ENCODE data around the gene MYL5. TPM values are rescaled to one million over a fixed set of nuclear protein-coding genes. Genes with fewer than 3 reads are reported as not detected.

MYL5 gene
- total and polyA plus RNA-seq, 2 of the 13 experiments (the other 11 are each of a cell fraction or from before 2014, with no cell fraction given) = 6.5 to 16.0 TPM

GRCh38 chr4:674172-675035, at the start of gene MYL5, which contains the start of gene ATP5ME (continued):
- TF ChIP-seq ZBTB14 (CRISPR knock-in tag; IDR thresholded peaks at IDR 0.05) (peak; percentile 98), SRY (CRISPR knock-in tag; IDR thresholded peaks at IDR 0.05) (peak; percentile 98), ZNF235 (CRISPR knock-in tag; IDR thresholded peaks at IDR 0.05; ENCODE audit: borderline replicate concordance) (peak; percentile 97), ZNF274 (CRISPR knock-in tag; IDR thresholded peaks at IDR 0.05) (peak; percentile 63; the same call in 1 of the 2 replicates), USF2 (IDR thresholded peaks at IDR 0.05; ENCODE audit: low read depth, low read length) (peak; percentile 80), USF2 (CRISPR knock-in tag; IDR thresholded peaks at IDR 0.05; ENCODE audit: borderline replicate concordance) (peak; percentile 60; the same call in 1 of the 2 replicates), ZNF567 (CRISPR knock-in tag; IDR thresholded peaks at IDR 0.05; ENCODE audit: borderline replicate concordance) (no peak), THYN1 (CRISPR knock-in tag; IDR thresholded peaks at IDR 0.05; ENCODE audit: borderline replicate concordance, low read depth) (no peak), REXO4 (CRISPR knock-in tag; IDR thresholded peaks at IDR 0.05; ENCODE audit: borderline replicate concordance) (no peak), ADNP (CRISPR knock-in tag; IDR thresholded peaks at IDR 0.05) (no peak), HDAC6 (IDR thresholded peaks at IDR 0.05; ENCODE audit: low read depth, low read length) (no peak), ZMAT3 (CRISPR knock-in tag; conservative IDR thresholded peaks at IDR 0.05) (peak; percentile 3; the same call in 1 of the 2 replicates), ZBTB49 (CRISPR knock-in tag; IDR thresholded peaks at IDR 0.05; ENCODE audit: borderline replicate concordance) (no peak), TERF1 (CRISPR knock-in tag; IDR thresholded peaks at IDR 0.05) (no peak), TFAP4 (IDR thresholded peaks at IDR 0.05; ENCODE audit: borderline replicate concordance, low read depth) (no peak; the same call in 1 of the 2 replicates), ZNF766 (CRISPR knock-in tag; IDR thresholded peaks at IDR 0.05; ENCODE audit: borderline replicate concordance) (no peak), MAFF (IDR thresholded peaks at IDR 0.05; ENCODE audit: low read depth, low read length) (no peak)
